Uterus (tissue), 4 donors: ENCODE measurements around the gene FKBP7. TPM values are rescaled to one million over a fixed set of nuclear protein-coding genes. Genes with fewer than 3 reads are reported as not detected.
"Not testable (repeated sequence)": the region's sequence is repeated elsewhere in the genome, so short reads cannot be mapped to it uniquely, and the experiment has no call there.

Experiments
- DNase-seq, 2 donors: peaks; one replicate each; pipeline ENCODE4 v3.0.0-alpha.2; 2019 to 2020
- H3K27ac ChIP-seq, 2 donors: fragments of 200-600 bp; sonication (generic); 1 replicate in 1 of 2; 2 replicates in 1 of 2; pipeline ENCODE4 v1.5.1; 2016 to 2018
- H3K27me3 ChIP-seq, 2 donors: fragments of 200-600 bp; sonication (generic); one replicate each; pipeline ENCODE4 v1.5.1; 2018 to 2019; ENCODE audit warnings: control low read depth in 1 of 2
- H3K36me3 ChIP-seq, 2 donors: fragments of 200-600 bp; sonication (generic); one replicate each; pipeline ENCODE4 v1.5.1; 2019; ENCODE audit warnings: control low read depth in 1 of 2
- H3K4me1 ChIP-seq, 2 donors: fragments of 200-600 bp; sonication (generic); one replicate each; pipeline ENCODE4 v1.5.1; 2018 to 2019; ENCODE audit warnings: control low read depth in 1 of 2
- H3K4me3 ChIP-seq, 2 donors: fragments of 200-600 bp; sonication (generic); 1 replicate in 1 of 2; 2 replicates in 1 of 2; pipeline ENCODE4 v1.5.1; 2018 to 2019; ENCODE audit warnings: mild to moderate bottlenecking in 1 of 2
- H3K9me3 ChIP-seq, 2 donors: fragments of 200-600 bp; sonication (generic); one replicate each; pipeline ENCODE4 v1.5.1; 2019; ENCODE audit warnings: control low read depth in 1 of 2
- POLR2A ChIP-seq, 2 donors: fragments of 450-650 bp; IDR thresholded peaks; one replicate each; pipeline ENCODE4 v1.6.1; 2016; ENCODE audit warnings: antibody characterized with exemption in 2 of 2, mild to moderate bottlenecking in 1 of 2, moderate library complexity in 1 of 2
- intact Hi-C: fragments of 100-400 bp; cut with DNase I; formaldehyde crosslinking; loops from one replicate; pipeline ENCODE4 v1.15.1; 2023; ENCODE audit warnings: low total_unique reads
- total RNA-seq, 4 donors: library from RNA; depleted of rRNA in 3 of 4; stranded (reverse); fragments of >200 nt in 3 of 4; gene quantifications; one replicate each; pipeline versions ENCODE4 v1.1.0 to v1.2.4, GENCODE V29; 2014 to 2023
- TF ChIP-seq, protein P1 (sequence below), 4 experiments: fragments of 200-600 bp in 2 of 4; fragments of 450-650 bp in 2 of 4; sonication (generic) in 2 of 4; IDR thresholded peaks; one replicate each; pipeline ENCODE4 v1.5.1; 2016 to 2019; ENCODE audit warnings: antibody characterized with exemption in 4 of 4, mild to moderate bottlenecking in 2 of 4, moderate library complexity in 1 of 4
- donor health status: DM: yes; HTN: yes; CAD: no.

The FKBP7 gene
- total RNA-seq, 4 donors from 2014 or later = 5.4 to 87.2 (median 27.0) TPM

- TF ChIP-seq, protein P1, sequence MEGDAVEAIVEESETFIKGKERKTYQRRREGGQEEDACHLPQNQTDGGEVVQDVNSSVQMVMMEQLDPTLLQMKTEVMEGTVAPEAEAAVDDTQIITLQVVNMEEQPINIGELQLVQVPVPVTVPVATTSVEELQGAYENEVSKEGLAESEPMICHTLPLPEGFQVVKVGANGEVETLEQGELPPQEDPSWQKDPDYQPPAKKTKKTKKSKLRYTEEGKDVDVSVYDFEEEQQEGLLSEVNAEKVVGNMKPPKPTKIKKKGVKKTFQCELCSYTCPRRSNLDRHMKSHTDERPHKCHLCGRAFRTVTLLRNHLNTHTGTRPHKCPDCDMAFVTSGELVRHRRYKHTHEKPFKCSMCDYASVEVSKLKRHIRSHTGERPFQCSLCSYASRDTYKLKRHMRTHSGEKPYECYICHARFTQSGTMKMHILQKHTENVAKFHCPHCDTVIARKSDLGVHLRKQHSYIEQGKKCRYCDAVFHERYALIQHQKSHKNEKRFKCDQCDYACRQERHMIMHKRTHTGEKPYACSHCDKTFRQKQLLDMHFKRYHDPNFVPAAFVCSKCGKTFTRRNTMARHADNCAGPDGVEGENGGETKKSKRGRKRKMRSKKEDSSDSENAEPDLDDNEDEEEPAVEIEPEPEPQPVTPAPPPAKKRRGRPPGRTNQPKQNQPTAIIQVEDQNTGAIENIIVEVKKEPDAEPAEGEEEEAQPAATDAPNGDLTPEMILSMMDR (IDR thresholded peaks at IDR 0.05) = no peak
- no peak for TF ChIP-seq POLR2A (IDR thresholded peaks at IDR 0.05)
- Histone ChIP-seq H3K4me1 (no peaks in the 10 kb centered on the region), H3K4me3 (no peak overlapping the region), H3K27ac (no peak overlapping the region), H3K27me3 (no peaks in the 10 kb centered on the region), H3K9me3 (no peaks in the 10 kb centered on the region), H3K36me3 (no peaks in the 10 kb centered on the region)
- no peak for DNase-seq
- intact Hi-C loops = no loop called here
Measured at GRCh38 chr2:178426388-178426787, 52.0 kb downstream of the FKBP7 start.

GRCh38 chr2:178425255-178425827 lies 53.1 kb downstream of the FKBP7 start:
- TF ChIP-seq, protein P1 (IDR thresholded peaks at IDR 0.05) = no peak
- no peak for TF ChIP-seq POLR2A (IDR thresholded peaks at IDR 0.05)
- Histone ChIP-seq H3K36me3 (no peaks in the 10 kb centered on the region), H3K27ac (no peak overlapping the region), H3K4me3 (no peak overlapping the region), H3K27me3 (no peaks in the 10 kb centered on the region), H3K9me3 (no peaks in the 10 kb centered on the region), H3K4me1 (no peaks in the 10 kb centered on the region)
- no peak for DNase-seq
- intact Hi-C loops = no loop called here

DNA sequence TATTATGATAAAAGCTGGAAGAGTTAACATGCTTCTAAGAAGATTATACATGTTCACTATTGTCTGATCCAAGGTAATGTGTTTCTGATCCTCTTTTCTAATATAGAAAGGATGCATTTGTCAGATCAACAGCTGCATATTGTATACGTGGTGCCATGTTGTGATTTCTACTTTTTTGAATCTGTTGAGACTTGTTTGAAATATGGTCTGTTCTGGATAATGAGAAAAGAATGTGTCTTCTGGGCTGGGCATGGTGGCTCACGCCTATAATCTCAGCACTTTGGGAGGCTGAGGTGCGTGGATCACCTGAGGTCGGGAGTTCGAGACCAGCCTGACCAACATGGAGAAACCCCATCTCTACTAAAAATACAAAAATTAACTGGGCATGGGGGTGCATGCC lies 54.7 kb downstream of the FKBP7 start:
- intact Hi-C loops = not testable (repeated sequence)

GRCh38 chr2:178422097-178422496 lies 56.3 kb downstream of the FKBP7 start:
- no peaks in the 10 kb centered on the region for H3K4me1 ChIP-seq
- no peak for DNase-seq
- no peak overlapping the region for H3K4me3 ChIP-seq
- TF ChIP-seq POLR2A (IDR thresholded peaks at IDR 0.05) = no peak
- TF ChIP-seq, protein P1 (IDR thresholded peaks at IDR 0.05) = no peak
- intact Hi-C loops = no loop called here
- H3K9me3 ChIP-seq = no peaks in the 10 kb centered on the region
- H3K27me3 ChIP-seq = no peaks in the 10 kb centered on the region
- H3K36me3 ChIP-seq = no peaks in the 10 kb centered on the region
- no peak overlapping the region for H3K27ac ChIP-seq

More for the DNA sequence above, 54.7 kb downstream of the FKBP7 start:
- H3K27me3 ChIP-seq, H3K9me3 ChIP-seq, DNase-seq, H3K4me3 ChIP-seq, H3K36me3 ChIP-seq, H3K27ac ChIP-seq, H3K4me1 ChIP-seq: not testable (repeated sequence)

DNA sequence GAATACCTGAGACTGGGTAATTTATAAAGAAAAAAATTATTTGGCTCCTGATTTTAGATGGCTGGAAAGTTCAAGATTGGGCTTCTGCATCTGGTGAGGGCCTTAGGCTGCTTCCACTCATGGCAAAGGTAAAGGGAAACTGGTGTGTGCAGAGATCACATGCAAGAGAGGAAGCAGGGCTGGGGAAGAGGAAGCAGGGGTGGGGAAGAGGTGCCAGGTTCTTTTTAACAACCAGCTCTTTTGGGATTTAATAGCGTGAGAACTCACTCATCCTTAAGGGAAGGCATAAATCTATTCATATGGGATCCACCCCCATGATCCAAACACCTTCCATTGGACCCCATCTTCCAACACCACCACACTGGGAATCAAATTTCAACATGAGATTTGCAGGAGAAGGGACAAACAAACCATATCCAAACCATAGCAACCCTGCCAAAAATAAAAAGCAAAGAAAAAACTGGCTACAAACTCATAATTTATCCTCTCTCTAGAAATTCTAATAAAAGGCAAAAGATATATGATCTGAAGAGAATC lies 57.9 kb downstream of the FKBP7 start:
- Histone ChIP-seq H3K4me3 (no peak overlapping the region), H3K36me3 (no peaks in the 10 kb centered on the region), H3K9me3 (no peaks in the 10 kb centered on the region), H3K27ac (no peak overlapping the region), H3K27me3 (no peaks in the 10 kb centered on the region), H3K4me1 (no peaks in the 10 kb centered on the region)
- TF ChIP-seq POLR2A (IDR thresholded peaks at IDR 0.05) = no peak
- TF ChIP-seq, protein P1 (IDR thresholded peaks at IDR 0.05) = no peak
- no peak for DNase-seq
- intact Hi-C loops = no loop called here
